T-helper 1 cell treated with Interleukin-12 subunit alpha and Interleukin-12 subunit beta and Interleukin-4 antibody, amounts not matched to agents 30 μg/mL and 1 μg/mL, for 36 hours (primary cell): Measurements from ENCODE around the gene CGRRF1.
A peak's percentile ranks its signal among the peaks of the same experiment; 100 is the strongest.

Experiments
- H3K27ac Mint-ChIP-seq: one replicate; pipeline ENCODE4 v1.8.0; 2021; ENCODE audit warnings: mild to moderate bottlenecking, mixed read lengths
- H3K27me3 Mint-ChIP-seq: one replicate; pipeline ENCODE4 v1.8.0; 2021; ENCODE audit warnings: low read depth, mixed read lengths
- H3K36me3 Mint-ChIP-seq: one replicate; pipeline ENCODE4 v1.8.0; 2021; ENCODE audit warnings: low read depth, mixed read lengths
- H3K4me1 Mint-ChIP-seq: one replicate; pipeline ENCODE4 v1.8.0; 2021; ENCODE audit warnings: low read depth, mixed read lengths
- H3K4me3 Mint-ChIP-seq: one replicate; pipeline ENCODE4 v1.8.0; 2021; ENCODE audit warnings: mild to moderate bottlenecking, moderate library complexity, mixed read lengths
- H3K9me3 Mint-ChIP-seq: one replicate; pipeline ENCODE4 v1.8.0; 2021; ENCODE audit warnings: mixed read lengths

CGRRF1 gene, protein sequence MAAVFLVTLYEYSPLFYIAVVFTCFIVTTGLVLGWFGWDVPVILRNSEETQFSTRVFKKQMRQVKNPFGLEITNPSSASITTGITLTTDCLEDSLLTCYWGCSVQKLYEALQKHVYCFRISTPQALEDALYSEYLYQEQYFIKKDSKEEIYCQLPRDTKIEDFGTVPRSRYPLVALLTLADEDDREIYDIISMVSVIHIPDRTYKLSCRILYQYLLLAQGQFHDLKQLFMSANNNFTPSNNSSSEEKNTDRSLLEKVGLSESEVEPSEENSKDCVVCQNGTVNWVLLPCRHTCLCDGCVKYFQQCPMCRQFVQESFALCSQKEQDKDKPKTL

GRCh38 chr14:54509546-54510501, at the start of gene CGRRF1:
Gene CGRRF1 (plus strand): TSS chr14:54509906. CDS start chr14:54509960, 54 bp downstream.
- H3K4me1 Mint-ChIP-seq: peaks cover 29% of the 10 kb centered on the region
- peaks cover 9% of the 10 kb centered on the region for H3K27me3 Mint-ChIP-seq
- H3K27ac Mint-ChIP-seq: peak within 1 kb of the TSS; percentile 82
- no peaks in the 10 kb centered on the region for H3K9me3 Mint-ChIP-seq
- peak within 1 kb of the TSS; percentile 93 for H3K4me3 Mint-ChIP-seq
- peaks cover 7% of the 10 kb centered on the region for H3K36me3 Mint-ChIP-seq

- H3K4me3 Mint-ChIP-seq: no peak overlapping the region
- H3K36me3 Mint-ChIP-seq: peaks cover 8% of the 10 kb centered on the region
- H3K9me3 Mint-ChIP-seq: peaks cover 25% of the 10 kb centered on the region
- no peak overlapping the region for H3K27ac Mint-ChIP-seq
- no peaks in the 10 kb centered on the region for H3K4me1 Mint-ChIP-seq
- peaks cover 3% of the 10 kb centered on the region for H3K27me3 Mint-ChIP-seq
These were observed 47.7 kb upstream of the CGRRF1 start for GRCh38 chr14:54462048-54462447.

- H3K27me3 Mint-ChIP-seq: peaks cover 3% of the 10 kb centered on the region
- no peak overlapping the region for H3K27ac Mint-ChIP-seq
- H3K4me3 Mint-ChIP-seq: no peak overlapping the region
- peaks cover 12% of the 10 kb centered on the region for H3K9me3 Mint-ChIP-seq
- H3K36me3 Mint-ChIP-seq: peaks cover 9% of the 10 kb centered on the region
- H3K4me1 Mint-ChIP-seq: no peaks in the 10 kb centered on the region
These were observed 44.1 kb upstream of the CGRRF1 start for GRCh38 chr14:54465654-54466053.

GRCh38 chr14:54467280-54467679, 42.4 kb upstream of the CGRRF1 start:
- no peak overlapping the region for H3K4me3 Mint-ChIP-seq
- peaks cover 12% of the 10 kb centered on the region for H3K9me3 Mint-ChIP-seq
- H3K27ac Mint-ChIP-seq: no peak overlapping the region
- peaks cover 9% of the 10 kb centered on the region for H3K36me3 Mint-ChIP-seq
- peaks cover 3% of the 10 kb centered on the region for H3K27me3 Mint-ChIP-seq
- H3K4me1 Mint-ChIP-seq: no peaks in the 10 kb centered on the region

DNA sequence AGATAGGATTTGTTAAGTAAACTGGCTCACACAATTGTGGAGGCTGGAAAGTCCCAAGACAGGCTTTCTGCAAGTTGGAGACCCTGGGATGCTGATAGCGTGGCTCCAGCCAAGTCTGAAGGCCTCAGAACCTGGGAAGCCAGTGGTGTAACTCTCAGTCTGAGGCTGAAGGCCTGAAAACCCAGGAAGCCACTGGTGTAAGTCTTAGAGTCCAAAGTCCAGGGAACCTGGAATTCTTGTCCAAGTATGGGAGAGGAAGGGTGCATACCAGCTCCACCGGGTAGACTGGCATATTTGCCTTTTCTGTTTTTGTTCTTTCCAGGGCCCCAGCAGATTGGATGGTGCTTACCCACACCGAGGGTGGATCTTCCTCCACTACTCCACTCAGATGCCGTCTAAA, 39.0 kb upstream of the CGRRF1 start:
- Mint-ChIP-seq H3K4me1 (no peaks in the 10 kb centered on the region), H3K36me3 (peaks cover 16% of the 10 kb centered on the region)

GRCh38 chr14:54471641-54472040, 38.1 kb upstream of the CGRRF1 start:
- Mint-ChIP-seq H3K27ac (no peak overlapping the region), H3K27me3 (no peaks in the 10 kb centered on the region), H3K4me1 (no peaks in the 10 kb centered on the region), H3K9me3 (peaks cover 12% of the 10 kb centered on the region), H3K36me3 (peaks cover 17% of the 10 kb centered on the region), H3K4me3 (no peak overlapping the region)

More for the DNA sequence above, 39.0 kb upstream of the CGRRF1 start:
- Mint-ChIP-seq H3K27ac (no peak overlapping the region), H3K27me3 (no peaks in the 10 kb centered on the region), H3K4me3 (no peak overlapping the region), H3K9me3 (peaks cover 12% of the 10 kb centered on the region)

DNA sequence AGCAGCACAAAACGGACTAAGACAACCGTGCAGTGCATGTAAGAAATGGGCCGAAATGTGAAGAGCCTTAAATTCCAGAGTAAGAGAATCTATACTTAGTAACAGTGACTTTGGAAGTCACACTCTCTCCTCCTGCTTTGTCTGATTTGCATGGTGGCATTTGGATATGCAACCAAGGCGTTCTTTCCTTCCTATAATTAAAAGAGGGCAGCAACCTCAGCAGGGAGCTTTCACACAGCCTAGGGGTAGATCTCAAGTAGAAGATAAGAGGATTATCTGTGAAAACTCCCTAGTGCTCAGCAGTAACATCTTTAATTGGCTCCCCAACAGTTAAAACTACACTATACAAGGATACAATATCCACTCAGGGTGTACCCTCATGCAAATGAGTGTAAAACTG, 37.4 kb upstream of the CGRRF1 start:
- peaks cover 14% of the 10 kb centered on the region for H3K36me3 Mint-ChIP-seq
- no peak overlapping the region for H3K27ac Mint-ChIP-seq
- H3K4me3 Mint-ChIP-seq: no peak overlapping the region
- H3K4me1 Mint-ChIP-seq: no peaks in the 10 kb centered on the region
- H3K27me3 Mint-ChIP-seq: no peaks in the 10 kb centered on the region
- H3K9me3 Mint-ChIP-seq: peaks cover 5% of the 10 kb centered on the region

DNA sequence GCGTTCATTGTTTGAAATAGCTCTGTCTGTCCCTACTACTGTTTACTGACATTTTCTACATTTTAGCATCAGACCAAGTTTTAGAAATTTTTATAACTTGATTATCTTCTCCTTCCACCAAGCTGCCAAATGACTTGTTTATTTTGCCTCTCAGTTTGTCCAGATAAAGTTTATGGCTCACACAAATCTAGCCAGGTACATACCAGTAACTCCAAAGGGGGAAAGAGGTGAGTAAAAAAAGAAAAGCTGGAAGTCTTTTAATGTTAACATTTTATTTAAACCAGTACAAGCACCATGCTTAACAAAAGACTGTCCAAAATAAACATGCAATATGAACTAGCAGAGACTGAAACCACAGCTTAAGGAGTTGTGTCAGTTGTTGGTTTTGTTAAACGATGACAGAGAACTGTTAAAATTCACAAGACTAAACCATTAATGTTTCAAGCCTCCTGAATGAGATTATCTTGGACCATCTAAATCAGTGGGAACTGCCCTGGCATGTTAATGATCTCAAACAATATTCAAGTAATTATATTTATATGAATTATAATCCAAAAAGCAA, 35.4 kb upstream of the CGRRF1 start:
- Mint-ChIP-seq H3K27me3 (no peaks in the 10 kb centered on the region), H3K36me3 (peaks cover 18% of the 10 kb centered on the region), H3K4me1 (no peaks in the 10 kb centered on the region), H3K27ac (no peak overlapping the region), H3K9me3 (no peaks in the 10 kb centered on the region), H3K4me3 (no peak overlapping the region)

- H3K27ac Mint-ChIP-seq: no peak overlapping the region
- no peak overlapping the region for H3K4me3 Mint-ChIP-seq
- H3K4me1 Mint-ChIP-seq: no peaks in the 10 kb centered on the region
- H3K27me3 Mint-ChIP-seq: no peaks in the 10 kb centered on the region
- H3K36me3 Mint-ChIP-seq: peaks cover 17% of the 10 kb centered on the region
- no peaks in the 10 kb centered on the region for H3K9me3 Mint-ChIP-seq
These were observed 34.4 kb upstream of the CGRRF1 start for GRCh38 chr14:54475187-54475899.

DNA sequence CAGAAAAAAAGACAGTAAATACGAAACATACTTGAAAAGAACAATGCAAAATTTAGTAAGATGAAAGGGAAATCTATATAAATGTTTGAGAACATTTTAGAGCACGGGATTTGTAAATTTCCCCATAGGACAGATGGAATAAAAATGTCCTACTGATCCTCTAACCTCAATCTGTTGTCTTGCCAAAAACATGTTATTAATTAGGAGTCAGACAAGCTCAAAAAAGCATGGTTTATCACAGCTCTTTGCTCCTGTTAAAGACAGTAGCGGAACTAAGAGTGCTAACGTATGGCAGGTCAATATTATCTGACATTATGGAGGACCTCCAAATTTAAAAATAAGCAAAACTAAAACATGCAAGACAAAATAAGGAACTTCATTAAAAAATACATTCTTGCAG, 33.8 kb upstream of the CGRRF1 start:
- H3K27ac Mint-ChIP-seq: no peak overlapping the region
- no peaks in the 10 kb centered on the region for H3K27me3 Mint-ChIP-seq
- H3K4me1 Mint-ChIP-seq: no peaks in the 10 kb centered on the region
- H3K4me3 Mint-ChIP-seq: no peak overlapping the region
- peaks cover 19% of the 10 kb centered on the region for H3K36me3 Mint-ChIP-seq
- H3K9me3 Mint-ChIP-seq: no peaks in the 10 kb centered on the region

GRCh38 chr14:54478636-54479215, 31.0 kb upstream of the CGRRF1 start:
- Mint-ChIP-seq H3K9me3 (no peaks in the 10 kb centered on the region), H3K27me3 (no peaks in the 10 kb centered on the region), H3K36me3 (peaks cover 27% of the 10 kb centered on the region), H3K4me3 (no peak overlapping the region), H3K4me1 (peaks cover 8% of the 10 kb centered on the region), H3K27ac (no peak overlapping the region)

DNA sequence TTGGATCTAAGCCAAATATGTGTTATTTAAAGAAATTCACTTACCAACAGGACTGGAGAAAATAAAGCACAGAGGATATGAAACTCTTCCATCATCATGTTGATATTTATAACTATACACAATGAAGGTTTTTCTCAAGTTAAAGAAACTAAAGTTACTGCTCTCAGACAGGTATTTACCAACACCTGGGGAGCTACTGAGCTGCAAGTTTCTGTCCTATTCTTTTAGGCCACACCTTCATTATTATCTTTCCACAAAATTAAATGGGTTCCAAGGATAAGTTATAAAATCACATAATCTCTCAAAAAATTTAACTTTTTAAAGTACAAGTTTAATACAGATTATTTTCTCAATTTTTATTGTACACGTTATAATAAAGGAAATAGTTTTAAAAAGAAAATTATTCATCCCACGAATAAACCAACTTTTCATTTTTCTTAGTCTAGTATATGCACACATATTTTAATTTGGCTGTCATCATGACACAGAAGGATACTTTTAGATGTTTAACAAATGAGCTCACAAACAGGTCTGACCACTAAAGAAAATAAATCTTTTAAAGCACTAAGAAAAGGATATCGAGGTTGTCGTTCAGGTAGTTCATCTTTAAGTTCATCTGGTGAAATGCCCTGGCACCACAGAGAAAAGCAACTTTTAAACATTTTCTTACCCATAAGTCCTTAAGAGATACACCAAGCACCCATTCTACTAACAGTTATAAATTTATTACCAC, 28.7 kb upstream of the CGRRF1 start:
- H3K9me3 Mint-ChIP-seq: no peaks in the 10 kb centered on the region
- H3K4me3 Mint-ChIP-seq: no peak overlapping the region
- H3K27ac Mint-ChIP-seq: no peak overlapping the region

GRCh38 chr14:54481695-54482094, 28.0 kb upstream of the CGRRF1 start:
- Mint-ChIP-seq H3K4me3 (no peak overlapping the region), H3K9me3 (no peaks in the 10 kb centered on the region), H3K27me3 (no peaks in the 10 kb centered on the region), H3K4me1 (peaks cover 31% of the 10 kb centered on the region), H3K27ac (no peak overlapping the region), H3K36me3 (peaks cover 26% of the 10 kb centered on the region)

More for the DNA sequence above, 28.7 kb upstream of the CGRRF1 start:
- H3K27me3 Mint-ChIP-seq: no peaks in the 10 kb centered on the region
- peaks cover 24% of the 10 kb centered on the region for H3K4me1 Mint-ChIP-seq
- H3K36me3 Mint-ChIP-seq: peaks cover 26% of the 10 kb centered on the region
